ENCODE data around the gene SEC63. TPM values are rescaled to one million over a fixed set of nuclear protein-coding genes. Genes with fewer than 3 reads are reported as not detected.
"Not testable (repeated sequence)": the region's sequence is repeated elsewhere in the genome, so short reads cannot be mapped to it uniquely, and the experiment has no call there.

SEC63 gene
- polyA plus RNA-seq, 1 donor, result 67.0 TPM

GRCh38 chr6:107976155-107976783, 18.3 kb upstream of the SEC63 start:
- Histone ChIP-seq H3K27me3 (ENCODE audit: control insufficient read depth, insufficient read depth, low read length) (no peaks in the 10 kb centered on the region), H3K27ac (ENCODE audit: low read length) (no peak overlapping the region), H3K9me3 (ENCODE audit: control insufficient read depth, low read depth, low read length) (no peaks in the 10 kb centered on the region), H3K4me3 (ENCODE audit: low read length) (no peak overlapping the region), H3K4me1 (ENCODE audit: control insufficient read depth, insufficient read depth, low read length) (peaks cover 17% of the 10 kb centered on the region), H3K36me3 (ENCODE audit: control insufficient read depth, insufficient read depth, low read length) (no peaks in the 10 kb centered on the region)
- no CpG with 5 or more reads among the region's 4 CpGs for WGBS (ENCODE audit: insufficient coverage, low lambda C conversion rate)
- DNase-seq, result no peak

DNA sequence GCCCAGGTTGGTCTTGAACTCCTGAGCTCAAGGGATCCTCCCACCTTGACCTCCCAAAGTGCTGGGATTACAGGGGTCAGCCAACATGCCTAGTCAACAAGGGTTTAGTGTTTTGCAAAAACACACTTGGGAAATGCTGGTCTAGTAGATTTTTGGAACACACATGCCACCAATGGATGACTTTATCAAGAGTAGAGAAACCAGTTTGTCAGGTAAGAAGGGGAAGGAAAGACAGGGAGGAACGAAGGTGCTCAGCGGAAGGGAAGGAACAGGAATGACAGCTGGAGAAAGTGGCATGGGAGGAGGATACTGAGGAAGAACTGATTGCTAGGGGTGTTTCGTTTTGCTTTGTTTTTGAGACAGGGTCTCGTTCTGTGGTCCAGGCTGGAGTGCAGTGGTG, 15.6 kb upstream of the SEC63 start:
- H3K4me3 ChIP-seq (ENCODE audit: low read length), result no peak overlapping the region
- peaks cover 17% of the 10 kb centered on the region for H3K4me1 ChIP-seq (ENCODE audit: control insufficient read depth, insufficient read depth, low read length)
- 40% methylated on average over 2 of the region's 4 CpGs for WGBS (ENCODE audit: insufficient coverage, low lambda C conversion rate)
- DNase-seq, result peak in 1 of 2 donors; percentile 41
- no peaks in the 10 kb centered on the region for H3K9me3 ChIP-seq (ENCODE audit: control insufficient read depth, low read depth, low read length)
- no peaks in the 10 kb centered on the region for H3K36me3 ChIP-seq (ENCODE audit: control insufficient read depth, insufficient read depth, low read length)
- H3K27me3 ChIP-seq (ENCODE audit: control insufficient read depth, insufficient read depth, low read length), result no peaks in the 10 kb centered on the region
- no peak overlapping the region for H3K27ac ChIP-seq (ENCODE audit: low read length)

- DNase-seq, result peak; percentile 76 to 89
- H3K4me3 ChIP-seq (ENCODE audit: low read length), result no peak overlapping the region
- H3K4me1 ChIP-seq (ENCODE audit: control insufficient read depth, insufficient read depth, low read length), result peaks cover 17% of the 10 kb centered on the region
- H3K27ac ChIP-seq (ENCODE audit: low read length), result peak overlapping the region; percentile 61
- no peaks in the 10 kb centered on the region for H3K9me3 ChIP-seq (ENCODE audit: control insufficient read depth, low read depth, low read length)
- H3K27me3 ChIP-seq (ENCODE audit: control insufficient read depth, insufficient read depth, low read length), result no peaks in the 10 kb centered on the region
- WGBS (ENCODE audit: insufficient coverage, low lambda C conversion rate), result 19% methylated on average over 5 of the region's 8 CpGs
- H3K36me3 ChIP-seq (ENCODE audit: control insufficient read depth, insufficient read depth, low read length), result no peaks in the 10 kb centered on the region
These were observed 14.5 kb upstream of the SEC63 start for GRCh38 chr6:107972413-107973096.

- WGBS (ENCODE audit: insufficient coverage, low lambda C conversion rate), result 100% methylated on average over 3 of the region's 6 CpGs
- Histone ChIP-seq H3K4me3 (ENCODE audit: low read length) (no peak overlapping the region), H3K27ac (ENCODE audit: low read length) (no peak overlapping the region), H3K27me3 (ENCODE audit: control insufficient read depth, insufficient read depth, low read length) (no peaks in the 10 kb centered on the region), H3K4me1 (ENCODE audit: control insufficient read depth, insufficient read depth, low read length) (peaks cover 17% of the 10 kb centered on the region), H3K36me3 (ENCODE audit: control insufficient read depth, insufficient read depth, low read length) (no peaks in the 10 kb centered on the region), H3K9me3 (ENCODE audit: control insufficient read depth, low read depth, low read length) (no peaks in the 10 kb centered on the region)
- DNase-seq, result no peak
These were observed 13.2 kb upstream of the SEC63 start for GRCh38 chr6:107971181-107971580.

DNA sequence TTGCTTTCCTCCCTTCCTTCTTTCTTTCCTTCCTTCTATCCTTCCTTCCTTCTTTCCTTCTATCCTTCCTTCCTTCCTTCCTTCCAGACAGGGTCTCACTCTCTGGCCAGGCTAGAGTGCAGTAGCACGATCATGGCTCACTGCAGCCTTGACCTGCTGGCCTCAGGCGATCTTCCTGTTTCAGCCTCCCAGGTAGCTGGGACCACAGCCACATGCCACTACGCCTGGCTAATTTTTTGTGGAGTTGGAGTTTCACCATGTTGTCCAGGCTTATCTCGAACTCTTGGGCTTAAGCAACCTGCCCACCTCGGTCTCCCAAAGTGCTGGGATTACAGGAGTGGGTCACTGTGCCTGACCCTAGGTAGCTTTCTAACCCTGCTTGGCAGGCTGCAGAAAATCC, 12.2 kb upstream of the SEC63 start:
- no peaks in the 10 kb centered on the region for H3K27me3 ChIP-seq (ENCODE audit: control insufficient read depth, insufficient read depth, low read length)
- no peak for DNase-seq
- no CpG with 5 or more reads among the region's 5 CpGs for WGBS (ENCODE audit: insufficient coverage, low lambda C conversion rate)

DNA sequence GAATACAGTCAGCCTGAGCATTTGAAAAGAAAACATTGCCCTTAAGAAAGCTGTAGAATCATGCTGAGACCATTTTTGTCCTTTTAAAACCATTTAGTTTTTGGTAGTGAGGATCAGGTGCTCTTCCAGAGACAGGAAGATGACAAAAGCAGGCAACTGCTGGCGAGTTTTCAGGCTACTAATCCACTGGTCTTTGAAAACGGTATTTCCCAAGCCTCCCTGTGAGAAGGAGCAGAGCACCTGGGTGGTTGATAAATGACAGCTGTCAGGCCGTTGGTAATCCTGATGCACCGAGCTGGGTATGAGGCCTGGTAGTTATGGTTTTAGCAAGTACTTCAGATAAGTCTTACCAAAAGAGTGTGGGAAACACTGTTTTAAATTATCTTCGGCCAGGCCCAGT, 10.1 kb upstream of the SEC63 start:
- no peak overlapping the region for H3K27ac ChIP-seq (ENCODE audit: low read length)
- peaks cover 11% of the 10 kb centered on the region for H3K4me1 ChIP-seq (ENCODE audit: control insufficient read depth, insufficient read depth, low read length)
- H3K9me3 ChIP-seq (ENCODE audit: control insufficient read depth, low read depth, low read length), result no peaks in the 10 kb centered on the region
- H3K4me3 ChIP-seq (ENCODE audit: low read length), result no peak overlapping the region
- WGBS (ENCODE audit: insufficient coverage, low lambda C conversion rate), result no CpG with 5 or more reads among the region's 5 CpGs
- no peaks in the 10 kb centered on the region for H3K27me3 ChIP-seq (ENCODE audit: control insufficient read depth, insufficient read depth, low read length)
- no peaks in the 10 kb centered on the region for H3K36me3 ChIP-seq (ENCODE audit: control insufficient read depth, insufficient read depth, low read length)
- DNase-seq, result no peak

More for the DNA sequence above, 12.2 kb upstream of the SEC63 start:
- Histone ChIP-seq H3K4me3 (ENCODE audit: low read length) (no peak overlapping the region), H3K36me3 (ENCODE audit: control insufficient read depth, insufficient read depth, low read length) (no peaks in the 10 kb centered on the region), H3K9me3 (ENCODE audit: control insufficient read depth, low read depth, low read length) (no peaks in the 10 kb centered on the region), H3K27ac (ENCODE audit: low read length) (no peak overlapping the region), H3K4me1 (ENCODE audit: control insufficient read depth, insufficient read depth, low read length) (peaks cover 17% of the 10 kb centered on the region)

- no peak overlapping the region for H3K27ac ChIP-seq (ENCODE audit: low read length)
These were observed 7.7 kb upstream of the SEC63 start for GRCh38 chr6:107965746-107966145.

DNA sequence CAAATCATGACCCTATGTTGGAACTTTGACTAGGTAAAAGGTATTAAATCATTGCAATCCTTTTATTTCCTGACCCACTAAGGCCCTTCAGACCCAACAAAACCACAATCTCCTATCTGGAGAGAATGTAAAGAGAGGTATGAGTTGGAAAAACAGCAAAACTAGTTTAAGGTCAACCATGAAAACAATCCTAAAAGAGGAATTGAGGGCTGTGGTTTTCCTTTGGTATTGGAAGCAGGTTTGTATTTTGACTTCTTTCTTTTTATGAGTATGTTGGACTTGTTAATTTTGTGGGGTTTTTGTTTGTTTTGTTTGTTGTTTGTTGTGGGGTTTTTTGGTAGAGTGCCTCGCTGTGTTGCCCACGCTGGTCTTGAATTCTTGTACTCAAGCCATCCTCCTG, 4.7 kb upstream of the SEC63 start:
- WGBS (ENCODE audit: insufficient coverage, low lambda C conversion rate), result 100% methylated on average over 1 of the region's 2 CpGs
- H3K9me3 ChIP-seq (ENCODE audit: control insufficient read depth, low read depth, low read length), result no peaks in the 10 kb centered on the region

More at GRCh38 chr6:107965746-107966145, 7.7 kb upstream of the SEC63 start:
- no peaks in the 10 kb centered on the region for H3K27me3 ChIP-seq (ENCODE audit: control insufficient read depth, insufficient read depth, low read length)
- WGBS (ENCODE audit: insufficient coverage, low lambda C conversion rate), result no CpG with 5 or more reads among the region's 4 CpGs
- DNase-seq, result no peak
- no peaks in the 10 kb centered on the region for H3K9me3 ChIP-seq (ENCODE audit: control insufficient read depth, low read depth, low read length)
- no peaks in the 10 kb centered on the region for H3K36me3 ChIP-seq (ENCODE audit: control insufficient read depth, insufficient read depth, low read length)
- H3K4me3 ChIP-seq (ENCODE audit: low read length), result no peak overlapping the region
- peaks cover 3% of the 10 kb centered on the region for H3K4me1 ChIP-seq (ENCODE audit: control insufficient read depth, insufficient read depth, low read length)

GRCh38 chr6:107959392-107959791, 1.4 kb upstream of the SEC63 start:
- H3K4me1 ChIP-seq (ENCODE audit: control insufficient read depth, insufficient read depth, low read length), result peaks cover 5% of the 10 kb centered on the region
- H3K9me3 ChIP-seq (ENCODE audit: control insufficient read depth, low read depth, low read length), result no peaks in the 10 kb centered on the region
- no peak for DNase-seq
- no peak overlapping the region for H3K4me3 ChIP-seq (ENCODE audit: low read length)
- H3K36me3 ChIP-seq (ENCODE audit: control insufficient read depth, insufficient read depth, low read length), result peaks cover 6% of the 10 kb centered on the region
- H3K27ac ChIP-seq (ENCODE audit: low read length), result no peak overlapping the region
- no CpG with 5 or more reads among the region's 10 CpGs for WGBS (ENCODE audit: insufficient coverage, low lambda C conversion rate)
- H3K27me3 ChIP-seq (ENCODE audit: control insufficient read depth, insufficient read depth, low read length), result no peaks in the 10 kb centered on the region

More for the DNA sequence above, 4.7 kb upstream of the SEC63 start:
- no peak for DNase-seq
- Histone ChIP-seq H3K4me3 (ENCODE audit: low read length) (no peak overlapping the region), H3K36me3 (ENCODE audit: control insufficient read depth, insufficient read depth, low read length) (no peaks in the 10 kb centered on the region), H3K27ac (ENCODE audit: low read length) (no peak overlapping the region), H3K4me1 (ENCODE audit: control insufficient read depth, insufficient read depth, low read length) (peaks cover 3% of the 10 kb centered on the region), H3K27me3 (ENCODE audit: control insufficient read depth, insufficient read depth, low read length) (no peaks in the 10 kb centered on the region)

DNA sequence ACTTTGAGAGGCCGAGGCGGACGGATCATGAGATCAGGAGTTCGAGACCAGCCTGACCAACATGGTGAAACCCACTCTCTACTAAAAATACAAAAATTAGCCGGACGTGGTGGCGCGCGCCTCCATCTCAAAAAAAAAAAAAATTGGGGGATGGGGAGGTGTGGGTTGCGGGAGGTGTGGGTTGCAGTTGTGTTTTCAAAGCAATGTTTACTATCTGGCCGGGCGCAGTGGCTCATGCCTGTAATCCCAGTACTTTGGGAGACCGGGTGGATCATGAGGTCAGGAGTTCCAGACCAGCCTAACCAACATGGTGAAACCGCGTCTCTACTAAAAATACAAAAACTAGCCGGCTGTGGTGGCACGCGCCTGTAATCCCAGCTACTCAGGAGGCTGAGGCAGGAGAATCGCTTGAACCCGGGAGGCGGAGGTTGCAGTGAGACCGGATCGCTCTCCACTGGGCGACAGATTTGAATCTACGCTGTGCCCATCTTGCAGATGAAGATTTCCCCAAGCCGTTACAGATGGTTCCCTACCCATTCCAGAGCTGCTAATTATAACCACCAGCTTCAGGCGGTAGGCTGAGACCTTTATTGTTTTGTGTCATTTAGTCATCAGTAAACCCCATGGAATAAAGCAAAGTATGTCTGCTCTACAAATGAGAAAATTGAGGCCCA, 818 bp upstream of the SEC63 start:
- Histone ChIP-seq H3K4me3 (ENCODE audit: low read length) (peak overlapping the region; percentile 53), H3K27ac (ENCODE audit: low read length) (peak overlapping the region; percentile 54)
- not testable (repeated sequence) for H3K4me1 ChIP-seq (ENCODE audit: control insufficient read depth, insufficient read depth, low read length); H3K27me3 ChIP-seq (ENCODE audit: control insufficient read depth, insufficient read depth, low read length); H3K36me3 ChIP-seq (ENCODE audit: control insufficient read depth, insufficient read depth, low read length); H3K9me3 ChIP-seq (ENCODE audit: control insufficient read depth, low read depth, low read length); DNase-seq
- no CpG with 5 or more reads among the region's 27 CpGs for WGBS (ENCODE audit: insufficient coverage, low lambda C conversion rate)

All from large intestine (tissue), 3 donors.